Measurements from ENCODE around the gene CRABP1. TPM values are rescaled to one million over a fixed set of nuclear protein-coding genes. Genes with fewer than 3 reads are reported as not detected.

The CRABP1 gene
- total and polyA plus RNA-seq, 7 donors, result 0.05 TPM; not detected in 6

GRCh38 chr15:78339559-78339958, 594 bp upstream of the CRABP1 start:
- no peaks in the 10 kb centered on the region for H3K9me3 ChIP-seq
- no peak overlapping the region for H3K4me3 ChIP-seq
- ATAC-seq (no peak), DNase-seq (no peak)
- TF ChIP-seq, protein P1, sequence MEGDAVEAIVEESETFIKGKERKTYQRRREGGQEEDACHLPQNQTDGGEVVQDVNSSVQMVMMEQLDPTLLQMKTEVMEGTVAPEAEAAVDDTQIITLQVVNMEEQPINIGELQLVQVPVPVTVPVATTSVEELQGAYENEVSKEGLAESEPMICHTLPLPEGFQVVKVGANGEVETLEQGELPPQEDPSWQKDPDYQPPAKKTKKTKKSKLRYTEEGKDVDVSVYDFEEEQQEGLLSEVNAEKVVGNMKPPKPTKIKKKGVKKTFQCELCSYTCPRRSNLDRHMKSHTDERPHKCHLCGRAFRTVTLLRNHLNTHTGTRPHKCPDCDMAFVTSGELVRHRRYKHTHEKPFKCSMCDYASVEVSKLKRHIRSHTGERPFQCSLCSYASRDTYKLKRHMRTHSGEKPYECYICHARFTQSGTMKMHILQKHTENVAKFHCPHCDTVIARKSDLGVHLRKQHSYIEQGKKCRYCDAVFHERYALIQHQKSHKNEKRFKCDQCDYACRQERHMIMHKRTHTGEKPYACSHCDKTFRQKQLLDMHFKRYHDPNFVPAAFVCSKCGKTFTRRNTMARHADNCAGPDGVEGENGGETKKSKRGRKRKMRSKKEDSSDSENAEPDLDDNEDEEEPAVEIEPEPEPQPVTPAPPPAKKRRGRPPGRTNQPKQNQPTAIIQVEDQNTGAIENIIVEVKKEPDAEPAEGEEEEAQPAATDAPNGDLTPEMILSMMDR (IDR thresholded peaks at IDR 0.05), result no peak
- intact Hi-C loops (cut with DNase I), result no loop called here
- H3K4me1 ChIP-seq, result peaks cover 8% of the 10 kb centered on the region
- H3K27me3 ChIP-seq (ENCODE audit: insufficient read depth in 3 of 3, low read length in 2 of 3), result peaks cover 0 to 84% (median 33%) of the 10 kb centered on the region in 3 donors
- H3K36me3 ChIP-seq (ENCODE audit: insufficient read depth in 1 of 2, low read depth in 1 of 2), result no peaks in the 10 kb centered on the region
- H3K27ac ChIP-seq, result no peak overlapping the region
- 42 to 48% (median 44%) methylated on average over 17 of the region's 17 CpGs for WGBS, 3 donors

DNA sequence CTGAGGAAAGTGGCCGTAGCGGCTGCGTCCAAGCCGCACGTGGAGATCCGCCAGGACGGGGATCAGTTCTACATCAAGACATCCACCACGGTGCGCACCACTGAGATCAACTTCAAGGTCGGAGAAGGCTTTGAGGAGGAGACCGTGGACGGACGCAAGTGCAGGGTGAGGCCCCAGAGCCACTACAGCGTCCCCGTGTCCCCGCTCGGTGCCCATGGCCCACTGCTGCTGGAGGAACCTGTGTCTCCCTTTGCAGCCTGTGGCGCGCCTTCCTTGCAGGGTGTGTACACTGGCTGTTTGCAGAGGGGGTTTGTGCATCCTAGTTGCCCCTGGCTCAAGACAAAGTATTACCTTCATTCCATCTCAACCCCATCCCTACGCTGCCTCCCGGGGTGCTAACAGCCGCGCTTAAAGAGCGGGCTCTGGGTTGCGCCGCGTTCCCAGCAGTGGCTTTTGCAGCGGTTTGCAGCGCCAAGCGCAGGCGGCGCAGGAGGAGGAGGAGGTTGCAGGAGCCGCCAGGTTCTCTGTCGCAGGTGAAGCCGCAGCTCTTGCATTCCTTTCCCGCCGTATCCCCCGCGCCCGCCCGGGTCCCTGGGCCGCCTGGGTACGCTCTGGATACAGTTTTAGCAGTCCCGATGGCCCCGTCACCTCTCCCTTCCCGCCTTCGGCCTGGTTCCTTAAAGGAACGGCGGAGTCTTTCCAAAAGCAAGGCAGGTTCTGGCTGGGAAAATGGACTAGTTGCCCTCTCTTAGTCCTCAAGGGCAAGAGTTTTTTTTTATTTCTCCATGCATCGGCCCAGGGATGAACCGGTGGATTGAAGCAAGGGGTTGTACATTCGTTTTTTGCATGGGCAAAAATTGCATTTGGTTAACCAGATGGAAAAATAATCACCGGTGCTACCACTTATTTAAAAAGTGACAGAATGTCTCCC, 1.2 kb downstream of the CRABP1 start:
- WGBS, 3 donors, result 8 to 15% (median 12%) methylated on average over 53 of the region's 53 CpGs
- intact Hi-C loops (cut with DNase I), result no loop called here

GRCh38 chr15:78342021-78342420, 1.9 kb downstream of the CRABP1 start:
- 56 to 59% (median 58%) methylated on average over 5 of the region's 5 CpGs for WGBS, 3 donors
- ATAC-seq (no peak), DNase-seq (no peak)
- peaks cover 0 to 62% (median 28%) of the 10 kb centered on the region in 3 donors for H3K27me3 ChIP-seq (ENCODE audit: insufficient read depth in 3 of 3, low read length in 2 of 3)
- no peaks in the 10 kb centered on the region for H3K36me3 ChIP-seq (ENCODE audit: insufficient read depth in 1 of 2, low read depth in 1 of 2)
- intact Hi-C loops (cut with DNase I), result no loop called here
- no peak overlapping the region for H3K27ac ChIP-seq
- no peaks in the 10 kb centered on the region for H3K9me3 ChIP-seq
- H3K4me1 ChIP-seq, result peaks cover 8% of the 10 kb centered on the region
- no peak overlapping the region for H3K4me3 ChIP-seq
- TF ChIP-seq, protein P1 (IDR thresholded peaks at IDR 0.05), result no peak

More for the DNA sequence above, 1.2 kb downstream of the CRABP1 start:
- no peak for DNase-seq
- peak in 1 of 4 donors; percentile 21 for ATAC-seq
- Histone ChIP-seq H3K27ac (no peak overlapping the region), H3K27me3 (ENCODE audit: insufficient read depth in 3 of 3, low read length in 2 of 3) (peaks cover 0 to 69% (median 29%) of the 10 kb centered on the region in 3 donors), H3K4me1 (peaks cover 8% of the 10 kb centered on the region), H3K36me3 (ENCODE audit: insufficient read depth in 1 of 2, low read depth in 1 of 2) (no peaks in the 10 kb centered on the region), H3K4me3 (no peak overlapping the region), H3K9me3 (no peaks in the 10 kb centered on the region)
- TF ChIP-seq, protein P1 (IDR thresholded peaks at IDR 0.05), result no peak

- WGBS, 3 donors, result 49 to 51% (median 50%) methylated on average over 12 of the region's 12 CpGs
- DNase-seq (no peak), ATAC-seq (no peak)
- peaks cover 0 to 53% (median 21%) of the 10 kb centered on the region in 3 donors for H3K27me3 ChIP-seq (ENCODE audit: insufficient read depth in 3 of 3, low read length in 2 of 3)
- intact Hi-C loops (cut with DNase I), result no loop called here
- H3K27ac ChIP-seq, result no peak overlapping the region
- no peak overlapping the region for H3K4me3 ChIP-seq
- TF ChIP-seq, protein P1 (IDR thresholded peaks at IDR 0.05), result no peak
- H3K36me3 ChIP-seq (ENCODE audit: insufficient read depth in 1 of 2, low read depth in 1 of 2), result no peaks in the 10 kb centered on the region
- H3K4me1 ChIP-seq, result peaks cover 8% of the 10 kb centered on the region
- no peaks in the 10 kb centered on the region for H3K9me3 ChIP-seq
Observed at GRCh38 chr15:78343276-78344060, 3.3 kb downstream of the CRABP1 start.

All from psoas muscle (tissue), 8 donors.